Measurements from ENCODE around the gene CDK18. TPM values are rescaled to one million over a fixed set of nuclear protein-coding genes. Genes with fewer than 3 reads are reported as not detected.

The CDK18 gene
- total RNA-seq, 4 donors from 2014 or later = 13.6 to 22.4 (median 16.9) TPM

DNA sequence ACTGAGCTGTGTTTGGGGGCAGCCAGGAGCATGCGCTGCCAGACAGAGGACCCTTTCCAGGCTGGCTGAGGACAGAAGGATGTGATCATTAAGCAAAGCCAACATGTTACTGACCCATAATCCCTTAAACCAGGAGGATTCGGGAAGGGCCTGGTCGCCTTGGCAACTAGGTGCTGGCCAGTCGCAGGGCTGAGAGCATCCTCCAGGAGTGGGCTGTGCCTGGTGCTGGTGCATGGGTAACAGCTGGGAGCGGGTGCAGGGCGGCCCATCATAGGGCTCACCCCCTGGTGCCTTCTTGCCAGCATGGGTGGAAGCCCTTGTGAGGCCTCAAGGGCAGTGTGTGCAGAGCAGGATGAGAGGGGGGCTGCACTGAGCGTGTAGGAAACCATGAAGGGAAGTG lies 17.2 kb downstream of the CDK18 start:
- no peaks in the 10 kb centered on the region for H3K4me1 ChIP-seq
- DNase-seq = no peak
- no peaks in the 10 kb centered on the region for H3K9me3 ChIP-seq
- H3K27ac ChIP-seq = no peak overlapping the region
- H3K36me3 ChIP-seq = no peaks in the 10 kb centered on the region
- TF ChIP-seq, protein P1, sequence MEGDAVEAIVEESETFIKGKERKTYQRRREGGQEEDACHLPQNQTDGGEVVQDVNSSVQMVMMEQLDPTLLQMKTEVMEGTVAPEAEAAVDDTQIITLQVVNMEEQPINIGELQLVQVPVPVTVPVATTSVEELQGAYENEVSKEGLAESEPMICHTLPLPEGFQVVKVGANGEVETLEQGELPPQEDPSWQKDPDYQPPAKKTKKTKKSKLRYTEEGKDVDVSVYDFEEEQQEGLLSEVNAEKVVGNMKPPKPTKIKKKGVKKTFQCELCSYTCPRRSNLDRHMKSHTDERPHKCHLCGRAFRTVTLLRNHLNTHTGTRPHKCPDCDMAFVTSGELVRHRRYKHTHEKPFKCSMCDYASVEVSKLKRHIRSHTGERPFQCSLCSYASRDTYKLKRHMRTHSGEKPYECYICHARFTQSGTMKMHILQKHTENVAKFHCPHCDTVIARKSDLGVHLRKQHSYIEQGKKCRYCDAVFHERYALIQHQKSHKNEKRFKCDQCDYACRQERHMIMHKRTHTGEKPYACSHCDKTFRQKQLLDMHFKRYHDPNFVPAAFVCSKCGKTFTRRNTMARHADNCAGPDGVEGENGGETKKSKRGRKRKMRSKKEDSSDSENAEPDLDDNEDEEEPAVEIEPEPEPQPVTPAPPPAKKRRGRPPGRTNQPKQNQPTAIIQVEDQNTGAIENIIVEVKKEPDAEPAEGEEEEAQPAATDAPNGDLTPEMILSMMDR (IDR thresholded peaks at IDR 0.05) = no peak
- no peak for TF ChIP-seq POLR2A (IDR thresholded peaks at IDR 0.05)
- no peak overlapping the region for H3K4me3 ChIP-seq (replicated peaks in 1 of 3)
- WGBS, 2 donors = 83 to 98% methylated on average over 6 to 7 of the region's 7 CpGs
- no peaks in the 10 kb centered on the region for H3K27me3 ChIP-seq
- intact Hi-C loops (cut with DNase I) = loop anchor here (2.0 kb wide), 1 partner anchor 35 kb away; no protein-coding TSS in a partner anchor

DNA sequence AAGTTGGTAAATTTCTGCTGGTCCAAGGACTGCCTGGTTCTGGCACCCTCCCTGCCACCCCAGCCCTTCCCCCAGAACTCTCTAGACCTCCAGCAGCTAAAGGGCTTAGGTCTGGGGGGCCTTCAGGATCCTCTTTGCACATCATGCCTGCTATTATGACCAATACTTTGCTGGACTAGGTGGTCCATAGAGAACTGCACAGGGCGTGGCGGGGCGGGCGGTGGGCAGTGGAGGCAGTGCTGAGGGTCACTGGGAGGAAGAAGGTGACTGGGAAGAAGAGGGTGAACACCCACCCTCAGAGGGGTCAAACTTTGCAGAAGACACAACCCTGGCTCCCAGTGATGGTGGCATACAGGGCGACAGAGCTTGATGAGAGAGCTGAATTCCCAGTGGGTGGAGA lies 18.2 kb downstream of the CDK18 start:
- no peak overlapping the region for H3K27ac ChIP-seq
- H3K9me3 ChIP-seq = no peaks in the 10 kb centered on the region
- no peaks in the 10 kb centered on the region for H3K36me3 ChIP-seq
- TF ChIP-seq, protein P1 (IDR thresholded peaks at IDR 0.05) = no peak
- no peak for TF ChIP-seq POLR2A (IDR thresholded peaks at IDR 0.05)
- no peaks in the 10 kb centered on the region for H3K27me3 ChIP-seq
- no peak for DNase-seq
- no peak overlapping the region for H3K4me3 ChIP-seq (replicated peaks in 1 of 3)
- H3K4me1 ChIP-seq = no peaks in the 10 kb centered on the region
- 97 to 99% methylated on average over 5 of the region's 5 CpGs for WGBS, 2 donors
- intact Hi-C loops (cut with DNase I) = loop anchor here (2.0 kb wide), 1 partner anchor 36 kb away; no protein-coding TSS in a partner anchor

DNA sequence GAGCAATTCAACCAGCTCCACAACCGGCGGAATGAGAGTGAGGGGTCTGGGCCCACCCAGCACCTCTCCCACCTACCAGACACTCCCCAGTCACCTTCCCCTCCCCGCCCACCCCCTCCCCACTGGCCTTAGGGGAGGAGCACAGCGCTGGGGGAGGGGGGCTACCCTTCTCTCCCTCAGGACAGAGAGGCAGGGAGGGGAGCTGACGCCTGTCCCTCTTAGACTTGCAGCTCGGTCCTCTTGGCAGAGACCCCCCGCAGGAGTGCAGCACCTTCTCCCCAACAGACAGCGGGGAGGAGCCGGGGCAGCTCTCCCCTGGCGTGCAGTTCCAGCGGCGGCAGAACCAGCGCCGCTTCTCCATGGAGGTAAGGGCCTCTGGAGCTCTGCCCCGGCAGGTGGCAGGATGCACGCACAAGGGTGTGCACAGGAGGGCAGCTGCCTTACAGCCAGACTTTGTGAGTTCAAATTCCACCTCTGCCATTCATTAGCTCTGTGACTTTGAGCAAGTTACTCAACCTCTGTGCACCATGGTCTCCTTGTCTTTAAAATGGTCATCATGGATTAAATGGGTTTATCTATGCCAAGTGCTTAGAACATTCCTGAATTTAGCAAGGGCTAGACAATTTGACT lies 18.9 kb downstream of the CDK18 start:
- intact Hi-C loops (cut with DNase I) = loop anchor here (2.0 kb wide), 1 partner anchor 37 kb away; no protein-coding TSS in a partner anchor
- Histone ChIP-seq H3K27me3 (no peaks in the 10 kb centered on the region), H3K9me3 (no peaks in the 10 kb centered on the region), H3K4me3 (replicated peaks in 1 of 3) (no peak overlapping the region), H3K4me1 (no peaks in the 10 kb centered on the region), H3K36me3 (no peaks in the 10 kb centered on the region), H3K27ac (no peak overlapping the region)
- TF ChIP-seq, protein P1 (IDR thresholded peaks at IDR 0.05) = no peak
- 71 to 84% methylated on average over 9 to 14 of the region's 16 CpGs for WGBS, 2 donors
- no peak for DNase-seq

DNA sequence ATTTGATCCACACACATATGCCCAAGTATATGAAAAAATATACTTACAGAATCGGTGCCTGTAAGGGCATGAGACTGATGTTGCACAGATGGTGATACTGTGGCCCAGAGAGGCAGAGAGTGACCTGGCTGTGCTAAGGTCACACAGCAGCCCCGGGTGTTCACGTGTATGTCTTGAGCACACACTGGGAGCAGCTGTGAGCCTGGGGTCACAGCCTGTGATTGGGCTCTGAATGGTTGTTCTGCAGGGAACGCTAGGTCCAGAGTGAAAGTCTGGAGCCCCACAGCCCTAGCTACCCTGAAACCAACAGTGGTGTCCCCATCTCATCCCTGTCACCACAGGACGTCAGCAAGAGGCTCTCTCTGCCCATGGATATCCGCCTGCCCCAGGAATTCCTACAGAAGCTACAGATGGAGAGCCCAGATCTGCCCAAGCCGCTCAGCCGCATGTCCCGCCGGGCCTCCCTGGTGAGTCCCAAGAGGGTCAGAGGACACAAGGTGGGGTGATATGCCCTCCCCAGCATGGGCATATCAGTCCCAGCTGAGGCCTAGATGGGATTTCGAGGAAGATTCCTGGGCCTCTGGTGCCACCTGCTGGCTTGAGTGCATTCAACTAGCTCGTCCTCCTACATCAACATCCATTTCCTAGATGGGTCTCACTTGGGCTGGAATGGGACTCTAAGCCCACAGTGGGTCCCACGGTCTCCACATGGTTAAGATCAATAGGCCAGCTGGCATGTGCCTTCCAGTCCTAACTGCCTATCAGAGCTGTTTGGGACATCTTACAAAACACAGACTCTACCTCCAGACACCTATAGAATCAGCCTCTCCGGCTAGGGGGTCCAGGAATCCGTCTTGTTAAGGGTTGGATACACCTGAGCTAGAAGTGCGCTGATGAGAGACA lies 19.7 kb downstream of the CDK18 start:
- H3K9me3 ChIP-seq = no peaks in the 10 kb centered on the region
- intact Hi-C loops (cut with DNase I) = loop anchor here (2.0 kb wide), 1 partner anchor 37 kb away; no protein-coding TSS in a partner anchor
- no peak for TF ChIP-seq POLR2A (IDR thresholded peaks at IDR 0.05)
- TF ChIP-seq, protein P1 (IDR thresholded peaks at IDR 0.05) = peak; percentile 23 to 85 (median 75)
- peaks cover 0 to 6% of the 10 kb centered on the region in 2 donors for H3K4me1 ChIP-seq
- no peak overlapping the region for H3K4me3 ChIP-seq (replicated peaks in 1 of 3)
- H3K27ac ChIP-seq = no peak overlapping the region
- H3K27me3 ChIP-seq = no peaks in the 10 kb centered on the region
- WGBS, 2 donors = 60 to 68% methylated on average over 12 to 16 of the region's 16 CpGs
- peak; percentile 73 to 81 for DNase-seq
- no peaks in the 10 kb centered on the region for H3K36me3 ChIP-seq

DNA sequence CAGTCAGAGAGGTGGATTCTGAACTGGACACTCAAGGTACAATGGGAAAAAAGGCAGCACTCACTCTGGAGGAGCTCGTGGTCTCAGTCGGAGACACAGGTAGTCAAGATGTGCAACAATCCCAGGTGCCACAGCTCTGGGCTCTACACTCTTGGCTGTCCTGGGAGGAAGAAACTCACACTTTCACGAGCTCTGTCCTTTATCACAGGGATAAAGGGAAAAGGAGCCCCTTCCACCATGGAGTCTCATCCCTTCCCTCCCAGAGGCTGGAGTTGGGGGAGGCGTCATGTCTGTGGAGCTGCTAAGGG lies 20.3 kb downstream of the CDK18 start:
- 77 to 84% methylated on average over 4 of the region's 4 CpGs for WGBS, 2 donors
- TF ChIP-seq, protein P1 (IDR thresholded peaks at IDR 0.05) = no peak
- no peak for TF ChIP-seq POLR2A (IDR thresholded peaks at IDR 0.05)
- intact Hi-C loops (cut with DNase I) = no loop called here
- H3K4me3 ChIP-seq (replicated peaks in 1 of 3) = no peak overlapping the region
- no peaks in the 10 kb centered on the region for H3K36me3 ChIP-seq
- H3K27ac ChIP-seq = no peak overlapping the region
- H3K9me3 ChIP-seq = no peaks in the 10 kb centered on the region
- no peaks in the 10 kb centered on the region for H3K27me3 ChIP-seq
- peaks cover 0 to 7% of the 10 kb centered on the region in 2 donors for H3K4me1 ChIP-seq
- DNase-seq = no peak

All from thyroid gland (tissue), 4 donors.